ENCODE measurements around the gene TRIP12. TPM values are rescaled to one million over a fixed set of nuclear protein-coding genes. Genes with fewer than 3 reads are reported as not detected.

TRIP12 gene
- total and polyA plus RNA-seq, 2 of the 4 experiments (the other 2 are of a cell fraction) = 51.6 to 209 TPM

DNA sequence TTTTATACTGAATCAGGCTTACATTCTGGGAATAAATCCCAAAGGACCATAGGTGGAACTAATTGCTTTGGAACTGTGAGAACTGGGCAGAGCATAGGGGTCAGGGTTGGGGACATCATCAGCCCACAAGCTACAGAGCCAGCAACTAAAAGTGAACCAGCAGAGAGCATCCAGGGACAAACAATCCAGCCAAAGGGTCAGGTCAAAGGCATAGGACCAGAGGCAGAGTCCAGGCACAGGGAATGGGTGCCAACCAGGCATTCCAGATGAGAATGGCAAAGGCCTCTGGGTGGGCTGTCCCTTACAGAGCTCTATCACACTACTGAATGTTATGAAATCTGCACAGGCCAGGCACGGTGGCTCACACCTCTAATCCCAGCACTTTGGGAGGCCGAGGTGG lies 195.2 kb downstream of the TRIP12 start:
- Histone ChIP-seq H2AFZ (replicated peaks; ENCODE audit: low read length, poor library complexity) (no peak overlapping the region), H3K23ac (ENCODE audit: low read depth, low read length) (no peak overlapping the region), H4K20me1 (ENCODE audit: insufficient read depth, low read length) (no peaks in the 10 kb centered on the region), H2BK20ac (ENCODE audit: low read depth, low read length) (no peak overlapping the region), H3K9me3 (ENCODE audit: control insufficient read depth, insufficient read depth, low read length) (no peaks in the 10 kb centered on the region), H4K91ac (ENCODE audit: insufficient read depth, low read depth, low read length) (peak overlapping the region; percentile 17; the same call in 1 of the 2 replicates), H4K8ac (ENCODE audit: low read depth in 2 of 2, low read length in 2 of 2) (peak overlapping the region in 1 of 2 experiments; percentile 27; a peak in 1 of 4 replicates), H3K79me1 (ENCODE audit: low read depth in 1 of 2, low read length in 2 of 2) (no peaks in the 10 kb centered on the region), H3K9ac (ENCODE audit: low read depth, low read length) (no peak overlapping the region), H3K14ac (replicated peaks; ENCODE audit: low read depth, low read length) (no peak overlapping the region), H3K4ac (ENCODE audit: low read depth, low read length) (no peak overlapping the region), H2BK120ac (ENCODE audit: low read depth, low read length) (0 out of 2 replicates have a peak overlapping the region, but pooled peaks have one; percentile 8), H3K27me3 (ENCODE audit: control insufficient read depth, insufficient read depth, low read length) (no peaks in the 10 kb centered on the region), H3K4me2 (ENCODE audit: low read depth, low read length) (no peak overlapping the region), H2BK15ac (ENCODE audit: low read depth, low read length) (no peak overlapping the region), H3K27ac (ENCODE audit: insufficient read depth, low read length) (peak overlapping the region; percentile 62; the same call in 1 of the 2 replicates), H3K36me3 (ENCODE audit: control insufficient read depth, insufficient read depth, low read length) (no peaks in the 10 kb centered on the region), H3K4me1 (ENCODE audit: control insufficient read depth, insufficient read depth, low read length) (peaks cover 4% of the 10 kb centered on the region; the same call in 1 of the 2 replicates), H3K4me3 (ENCODE audit: insufficient read depth, low read depth, low read length) (no peak overlapping the region), H2AK5ac (ENCODE audit: low read depth, low read length) (peak overlapping the region; percentile 16; the same call in 1 of the 2 replicates), H3K56ac (ENCODE audit: extremely low read depth, insufficient read depth, low read length) (no peak overlapping the region), H4K5ac (ENCODE audit: low read depth, low read length) (peak overlapping the region; percentile 38; the same call in 1 of the 2 replicates), H3K9me1 (ENCODE audit: insufficient read depth, low read length) (no peaks in the 10 kb centered on the region), H3K18ac (ENCODE audit: low read depth, low read length) (peak overlapping the region; percentile 39; the same call in 1 of the 2 replicates), H2BK5ac (ENCODE audit: low read depth, low read length, poor library complexity, severe bottlenecking) (peak overlapping the region; percentile 42), H2AK9ac (replicated peaks; ENCODE audit: low read depth, low read length, poor library complexity) (no peak overlapping the region)
- no peak for ATAC-seq (ENCODE audit: low read depth)
- ChIA-PET CTCF (interaction anchor here (0.7 kb wide), 1 partner anchor 74 kb away, joined by 3 read pairs; no protein-coding TSS in a partner anchor), POLR2A (ENCODE audit: unreplicated experiment) (no interaction called here)
- WGBS, 2 experiments (ENCODE audit: extremely low coverage in 2 of 2, insufficient read length in 1 of 2) = no CpG with 5 or more reads among the region's 2 CpGs
- dilution Hi-C loops (cut with HindIII; ENCODE audit: low sequenced_read_pairs, unreplicated experiment) = no loop called here
- no TSS peak for BruUV-seq (replicated peaks)
- in situ Hi-C loops (cut with MboI; ENCODE audit: low sequenced_read_pairs) = no loop called here
- DNase-seq = no peak
- TF ChIP-seq BHLHE40 (IDR thresholded peaks at IDR 0.05; ENCODE audit: low read depth, low read length) = no peak
- no peak for TF ChIP-seq SMC3 (IDR thresholded peaks at IDR 0.05; ENCODE audit: low read depth, low read length)
- TF ChIP-seq CTCF (conservative IDR thresholded peaks at IDR 0.05; ENCODE audit: low read depth, low read length) = no peak
- no peak for TF ChIP-seq ELK1 (IDR thresholded peaks at IDR 0.05; ENCODE audit: borderline replicate concordance, low read depth, low read length)
- no peak for TF ChIP-seq CHD1 (IDR thresholded peaks at IDR 0.05; ENCODE audit: low read depth, low read length)
- TF ChIP-seq CEBPB (IDR thresholded peaks at IDR 0.05; ENCODE audit: low read depth, low read length) = no peak
- no peak for TF ChIP-seq RCOR1 (IDR thresholded peaks at IDR 0.05; ENCODE audit: insufficient replicate concordance, low read length)
- no peak for TF ChIP-seq NFE2L2 (IDR thresholded peaks at IDR 0.05; ENCODE audit: low read depth, low read length)
- no peak for TF ChIP-seq MXI1 (IDR thresholded peaks at IDR 0.05; ENCODE audit: borderline replicate concordance, low read depth, low read length)
- TF ChIP-seq FOS (IDR thresholded peaks at IDR 0.05; ENCODE audit: low read depth, low read length) = no peak
- no peak for TF ChIP-seq RFX5 (IDR thresholded peaks at IDR 0.05; ENCODE audit: low read depth, low read length)
- no peak for TF ChIP-seq MAZ (IDR thresholded peaks at IDR 0.05; ENCODE audit: borderline replicate concordance, low read depth, low read length)
- no peak for TF ChIP-seq MAFK (IDR thresholded peaks at IDR 0.05; ENCODE audit: low read depth, low read length)
- no peak for TF ChIP-seq RAD21 (IDR thresholded peaks at IDR 0.05; ENCODE audit: low read length)
- no peak for TF ChIP-seq POLR2A (IDR thresholded peaks at IDR 0.05; ENCODE audit: low read depth, low read length)
- intact Hi-C loops (cut with micrococcal nuclease) = no loop called here
